ENCODE data around the gene DMGDH.
"Not testable (repeated sequence)": the region's sequence is repeated elsewhere in the genome, so short reads cannot be mapped to it uniquely, and the experiment has no call there.

Gene DMGDH

GRCh38 chr5:79011219-79011836, 58.1 kb downstream of the DMGDH start:
- no peak for DNase-seq (ENCODE audit: low spot score)

- no peak for DNase-seq (ENCODE audit: low spot score)
Observed at GRCh38 chr5:79008362-79008761, 61.1 kb downstream of the DMGDH start.

GRCh38 chr5:79007872-79008271, 61.6 kb downstream of the DMGDH start:
- no peak for DNase-seq (ENCODE audit: low spot score)

GRCh38 chr5:79005936-79006631, 63.4 kb downstream of the DMGDH start:
- no peak for DNase-seq (ENCODE audit: low spot score)

- no peak for DNase-seq (ENCODE audit: low spot score)
Observed at GRCh38 chr5:79005151-79005550, 64.3 kb downstream of the DMGDH start.

- DNase-seq (ENCODE audit: low spot score) = no peak
Observed at GRCh38 chr5:79002374-79002773, 67.1 kb downstream of the DMGDH start.

GRCh38 chr5:79001471-79001870, 68.0 kb downstream of the DMGDH start:
- DNase-seq (ENCODE audit: low spot score) = no peak

GRCh38 chr5:78997090-78997489, 72.4 kb downstream of the DMGDH start:
- no peak for DNase-seq (ENCODE audit: low spot score)

- no peak for DNase-seq (ENCODE audit: low spot score)
Observed at GRCh38 chr5:78995521-78996007, 73.9 kb downstream of the DMGDH start.

- no peak for DNase-seq (ENCODE audit: low spot score)
Observed at GRCh38 chr5:78993165-78993564, 76.3 kb downstream of the DMGDH start.

GRCh38 chr5:78992146-78992545, 77.3 kb downstream of the DMGDH start:
- no peak for DNase-seq (ENCODE audit: low spot score)

- DNase-seq (ENCODE audit: low spot score) = no peak
Observed at GRCh38 chr5:78989080-78989479, 80.4 kb downstream of the DMGDH start.

- DNase-seq (ENCODE audit: low spot score) = no peak
Observed at GRCh38 chr5:78985725-78986223, 83.7 kb downstream of the DMGDH start.

- DNase-seq (ENCODE audit: low spot score) = no peak
Observed at GRCh38 chr5:78985116-78985724, 84.3 kb downstream of the DMGDH start, which contains the start of gene ARSB. TSS of gene ARSB (minus strand) at chr5:78985310. CDS start at chr5:78985248, 62 bp downstream.

GRCh38 chr5:78984439-78985115, 84.9 kb downstream of the DMGDH start:
- DNase-seq (ENCODE audit: low spot score) = peak; percentile 93

- DNase-seq (ENCODE audit: low spot score) = no peak
Observed at GRCh38 chr5:78983601-78984438, 85.7 kb downstream of the DMGDH start.

GRCh38 chr5:78983194-78983593, 86.3 kb downstream of the DMGDH start:
- DNase-seq (ENCODE audit: low spot score) = not testable (repeated sequence)

GRCh38 chr5:78979909-78980308, 89.6 kb downstream of the DMGDH start:
- DNase-seq (ENCODE audit: low spot score) = no peak

GRCh38 chr5:78979117-78979742, 90.2 kb downstream of the DMGDH start:
- DNase-seq (ENCODE audit: low spot score) = no peak

GRCh38 chr5:78975035-78975434, 94.4 kb downstream of the DMGDH start:
- no peak for DNase-seq (ENCODE audit: low spot score)

GRCh38 chr5:78974601-78975000, 94.9 kb downstream of the DMGDH start:
- DNase-seq (ENCODE audit: low spot score) = no peak

All from left forelimb (tissue), 1 donor.